OCI-M1 (cell line): Measurements from ENCODE around the gene JARID2.

ENCODE experiments used
- DNase-seq: peaks from one replicate; lab custom pipeline; 2025; lab: John Stamatoyannopoulos, UW

The JARID2 gene

GRCh38 chr6:15376900-15377487, 131.1 kb downstream of the JARID2 start:
- DNase-seq = peak; percentile 40

- no peak for DNase-seq
Observed at GRCh38 chr6:15378272-15378671, 132.4 kb downstream of the JARID2 start.

GRCh38 chr6:15378866-15379265, 133.0 kb downstream of the JARID2 start:
- peak; percentile 89 for DNase-seq

GRCh38 chr6:15380351-15380750, 134.5 kb downstream of the JARID2 start:
- no peak for DNase-seq

GRCh38 chr6:15382089-15382488, 136.2 kb downstream of the JARID2 start:
- DNase-seq = no peak

- no peak for DNase-seq
Observed at GRCh38 chr6:15382712-15383111, 136.8 kb downstream of the JARID2 start.

GRCh38 chr6:15384901-15385300, 139.0 kb downstream of the JARID2 start:
- DNase-seq = peak; percentile 43

GRCh38 chr6:15385521-15385920, 139.7 kb downstream of the JARID2 start:
- DNase-seq = no peak

GRCh38 chr6:15386110-15386755, 140.4 kb downstream of the JARID2 start:
- peak; percentile 45 for DNase-seq

GRCh38 chr6:15386756-15387112, 140.9 kb downstream of the JARID2 start:
- no peak for DNase-seq

GRCh38 chr6:15387118-15387517, 141.2 kb downstream of the JARID2 start:
- no peak for DNase-seq

- no peak for DNase-seq
Observed at GRCh38 chr6:15389084-15389764, 143.4 kb downstream of the JARID2 start.

GRCh38 chr6:15389765-15390723, 144.2 kb downstream of the JARID2 start:
- DNase-seq = peak; percentile 66

GRCh38 chr6:15391500-15391899, 145.6 kb downstream of the JARID2 start:
- DNase-seq = peak; percentile 53

- no peak for DNase-seq
Observed at GRCh38 chr6:15392182-15392581, 146.3 kb downstream of the JARID2 start.

GRCh38 chr6:15393605-15394004, 147.7 kb downstream of the JARID2 start:
- no peak for DNase-seq

GRCh38 chr6:15395087-15395486, 149.2 kb downstream of the JARID2 start:
- no peak for DNase-seq

- no peak for DNase-seq
Observed at GRCh38 chr6:15396808-15397207, 150.9 kb downstream of the JARID2 start.

GRCh38 chr6:15398633-15399275, 152.9 kb downstream of the JARID2 start:
- DNase-seq = peak; percentile 63

GRCh38 chr6:15399641-15400470, 154.0 kb downstream of the JARID2 start:
- peak; percentile 99 for DNase-seq

GRCh38 chr6:15400572-15401004, 154.7 kb downstream of the JARID2 start:
- peak; percentile 92 for DNase-seq
